ENCODE data around the gene SNX33.
"Not testable (repeated sequence)": the region's sequence is repeated elsewhere in the genome, so short reads cannot be mapped to it uniquely, and the experiment has no call there.

SNX33 gene, protein sequence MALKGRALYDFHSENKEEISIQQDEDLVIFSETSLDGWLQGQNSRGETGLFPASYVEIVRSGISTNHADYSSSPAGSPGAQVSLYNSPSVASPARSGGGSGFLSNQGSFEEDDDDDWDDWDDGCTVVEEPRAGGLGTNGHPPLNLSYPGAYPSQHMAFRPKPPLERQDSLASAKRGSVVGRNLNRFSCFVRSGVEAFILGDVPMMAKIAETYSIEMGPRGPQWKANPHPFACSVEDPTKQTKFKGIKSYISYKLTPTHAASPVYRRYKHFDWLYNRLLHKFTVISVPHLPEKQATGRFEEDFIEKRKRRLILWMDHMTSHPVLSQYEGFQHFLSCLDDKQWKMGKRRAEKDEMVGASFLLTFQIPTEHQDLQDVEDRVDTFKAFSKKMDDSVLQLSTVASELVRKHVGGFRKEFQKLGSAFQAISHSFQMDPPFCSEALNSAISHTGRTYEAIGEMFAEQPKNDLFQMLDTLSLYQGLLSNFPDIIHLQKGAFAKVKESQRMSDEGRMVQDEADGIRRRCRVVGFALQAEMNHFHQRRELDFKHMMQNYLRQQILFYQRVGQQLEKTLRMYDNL

GRCh38 chr15:75647370-75648155 lies at the start of gene SNX33:
SNX33 (plus strand) TSS chr15:75647912; CDS start chr15:75649103, 1,191 bp downstream.
- no peak for DNase-seq

DNA sequence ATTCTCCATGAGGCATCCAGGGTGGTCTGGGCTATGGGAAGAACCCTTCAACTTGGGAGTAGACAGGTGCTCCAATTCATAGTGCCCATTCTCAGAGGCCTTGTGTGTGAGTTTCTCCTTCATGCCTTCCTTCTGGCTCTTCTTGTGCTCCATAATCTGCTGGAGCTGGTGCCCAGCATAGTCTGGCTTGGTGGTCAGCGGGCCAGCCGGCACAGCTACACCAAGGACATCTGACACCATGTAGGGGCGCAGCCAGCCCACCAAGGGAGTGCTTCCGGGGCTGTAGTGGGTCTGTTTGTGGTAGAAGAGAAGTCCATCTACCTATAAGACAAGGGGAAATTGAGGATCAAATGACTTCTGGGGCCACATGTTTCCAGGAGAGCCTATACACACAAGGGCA lies 49.4 kb upstream of the SNX33 start:
- no peak for DNase-seq

DNA sequence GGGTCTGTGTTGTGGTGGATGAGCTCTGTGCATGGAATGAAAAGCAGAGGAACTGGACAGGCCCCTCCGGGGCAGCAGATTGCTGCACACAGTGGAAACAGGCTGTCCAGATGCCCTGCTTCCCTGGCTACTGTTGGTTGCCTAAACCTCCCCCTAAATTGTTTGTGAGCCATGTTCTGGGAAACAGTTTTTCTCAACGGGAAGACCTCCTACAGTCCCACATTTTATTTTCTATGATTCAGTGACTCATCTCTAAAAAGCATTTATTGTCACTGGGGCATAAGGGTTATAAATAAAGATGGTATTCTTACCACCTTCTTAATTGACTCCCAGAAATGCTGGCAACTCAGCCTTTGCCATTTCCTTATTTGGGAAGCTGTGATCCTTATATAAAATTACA lies 48.3 kb upstream of the SNX33 start:
- no peak for DNase-seq

DNA sequence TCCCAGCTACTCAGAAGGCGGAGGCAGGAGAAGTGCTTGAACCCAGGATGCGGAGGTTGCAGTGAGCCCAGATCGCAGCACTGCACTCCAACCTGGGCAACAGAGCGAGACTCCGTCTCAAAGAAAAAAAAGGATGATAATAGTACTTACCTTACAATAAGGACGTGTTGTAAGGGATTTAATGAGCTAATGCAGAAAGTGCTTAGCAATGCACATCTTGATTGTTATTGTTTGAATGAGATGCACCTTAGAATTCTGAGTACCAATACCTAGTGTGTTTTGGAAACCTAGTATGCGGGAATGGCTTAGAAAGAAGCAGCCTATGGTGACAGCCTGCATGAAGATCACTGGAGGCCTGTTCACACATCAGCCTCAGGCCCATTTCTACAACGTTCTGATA lies 41.7 kb upstream of the SNX33 start:
- no peak for DNase-seq

DNA sequence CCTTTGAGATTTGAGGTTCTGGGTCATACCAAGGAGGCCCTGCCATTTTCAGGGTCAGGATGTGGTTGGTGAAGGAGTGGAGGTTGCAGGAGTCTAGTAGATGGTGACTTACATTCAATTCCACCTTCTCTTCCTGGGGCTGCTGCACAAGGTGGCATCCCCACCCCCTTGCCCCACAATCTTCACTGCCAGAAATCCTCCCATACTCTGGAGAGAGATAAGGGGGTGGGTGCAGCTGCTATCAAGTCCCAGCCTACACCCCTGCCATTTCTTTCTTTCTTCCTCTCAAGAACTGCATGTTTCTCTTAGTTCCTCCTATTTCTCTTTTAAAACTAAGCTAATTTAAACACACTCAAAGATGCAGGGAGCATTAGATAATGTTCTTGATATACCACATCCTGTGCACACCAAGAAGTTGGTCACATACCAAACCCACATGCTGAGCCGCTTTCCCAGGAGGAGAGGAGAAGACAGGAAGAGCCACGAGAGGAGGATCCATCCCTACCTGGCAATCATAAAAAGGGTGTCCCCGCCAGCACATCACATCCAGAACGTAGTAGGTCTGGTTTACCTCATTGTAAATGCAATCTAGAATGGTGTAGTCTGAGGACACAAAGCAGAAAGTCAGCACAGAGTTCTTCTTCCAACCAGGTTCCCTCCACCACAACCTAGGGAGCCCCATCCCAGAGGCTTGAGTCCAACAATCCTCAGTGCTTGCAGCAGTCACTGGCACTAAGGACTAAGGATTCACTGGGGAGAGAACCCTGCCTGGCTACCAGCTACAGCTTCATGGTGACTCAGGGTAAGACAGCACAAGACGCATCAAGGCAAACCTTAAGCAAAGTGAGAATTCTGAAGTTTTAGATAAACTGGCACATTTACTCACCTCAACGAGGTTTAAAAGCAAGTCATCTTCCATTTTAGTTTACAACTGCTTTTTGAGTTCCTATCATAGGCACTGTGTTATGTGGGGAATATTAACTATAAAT lies 40.7 kb upstream of the SNX33 start:
- DNase-seq, result no peak

GRCh38 chr15:75616766-75617165 lies 30.9 kb upstream of the SNX33 start:
- no peak for DNase-seq

DNA sequence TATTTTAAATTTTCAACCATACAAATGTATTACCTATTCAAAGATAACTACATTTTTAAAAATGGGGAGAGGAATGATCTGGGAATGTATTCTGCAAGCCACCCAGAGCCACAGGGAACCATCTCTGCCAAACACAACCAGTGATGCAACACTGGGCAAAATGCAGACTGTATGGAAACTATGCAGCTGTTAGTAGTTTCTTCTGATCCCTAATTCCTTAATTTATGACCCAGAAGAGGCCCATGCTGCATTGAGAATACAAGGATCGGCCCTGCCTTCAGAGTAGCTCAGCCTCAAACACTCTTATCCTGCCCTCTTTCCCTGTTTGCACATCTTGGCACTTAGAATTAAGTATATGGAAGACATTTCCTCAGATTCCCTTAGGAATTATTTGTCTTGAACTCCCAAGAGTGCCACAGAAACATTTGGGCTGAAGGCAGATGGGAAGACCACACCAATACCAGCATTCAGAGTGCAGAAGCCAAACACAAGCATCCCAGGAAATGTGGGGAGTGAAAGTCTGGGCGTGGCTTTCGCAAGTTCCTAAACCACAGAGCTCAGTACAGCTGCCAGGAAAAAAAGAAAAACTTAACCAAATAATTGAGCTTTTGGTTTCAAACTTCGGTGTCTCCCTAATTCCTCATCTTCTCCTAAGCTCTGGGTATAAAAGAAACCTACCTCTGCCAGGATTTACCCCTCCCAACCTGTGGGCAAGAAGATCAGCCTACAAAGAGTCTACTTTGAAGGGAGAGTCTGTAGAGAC lies 27.5 kb upstream of the SNX33 start:
- DNase-seq, result no peak

GRCh38 chr15:75620841-75621391 lies 26.8 kb upstream of the SNX33 start:
- no peak for DNase-seq

- no peak for DNase-seq
These were observed 25.2 kb upstream of the SNX33 start for GRCh38 chr15:75622505-75622904.

GRCh38 chr15:75625542-75626347 lies 22.0 kb upstream of the SNX33 start, which contains the start of gene SNUPN:
SNUPN (minus strand) TSS chr15:75625725; CDS start chr15:75621051, 4,674 bp downstream.
- DNase-seq, result peak; percentile 48

- DNase-seq, result no peak
These were observed 15.8 kb upstream of the SNX33 start for GRCh38 chr15:75631935-75632334.

DNA sequence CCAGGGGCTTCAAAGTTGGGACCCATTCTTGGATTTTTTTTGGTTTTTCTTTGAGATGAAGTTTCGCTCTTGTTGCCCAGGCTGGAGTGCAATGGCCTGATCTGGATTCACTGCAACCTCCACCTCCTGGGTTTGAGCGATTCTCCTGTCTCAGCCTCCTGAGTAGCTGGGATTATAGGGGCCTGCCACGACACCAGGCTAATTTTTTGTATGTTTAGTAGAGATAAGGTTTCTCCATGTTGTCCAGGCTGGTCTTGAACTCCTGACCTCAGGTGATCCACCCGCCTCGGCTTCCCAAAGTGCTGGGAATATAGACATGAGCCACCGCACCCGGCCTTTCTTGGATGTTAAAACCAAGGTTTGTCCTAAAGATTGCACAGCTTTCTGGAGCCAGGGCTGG lies 13.8 kb upstream of the SNX33 start:
- not testable (repeated sequence) for DNase-seq

GRCh38 chr15:75636026-75636425 lies 11.7 kb upstream of the SNX33 start:
- DNase-seq, result no peak

DNA sequence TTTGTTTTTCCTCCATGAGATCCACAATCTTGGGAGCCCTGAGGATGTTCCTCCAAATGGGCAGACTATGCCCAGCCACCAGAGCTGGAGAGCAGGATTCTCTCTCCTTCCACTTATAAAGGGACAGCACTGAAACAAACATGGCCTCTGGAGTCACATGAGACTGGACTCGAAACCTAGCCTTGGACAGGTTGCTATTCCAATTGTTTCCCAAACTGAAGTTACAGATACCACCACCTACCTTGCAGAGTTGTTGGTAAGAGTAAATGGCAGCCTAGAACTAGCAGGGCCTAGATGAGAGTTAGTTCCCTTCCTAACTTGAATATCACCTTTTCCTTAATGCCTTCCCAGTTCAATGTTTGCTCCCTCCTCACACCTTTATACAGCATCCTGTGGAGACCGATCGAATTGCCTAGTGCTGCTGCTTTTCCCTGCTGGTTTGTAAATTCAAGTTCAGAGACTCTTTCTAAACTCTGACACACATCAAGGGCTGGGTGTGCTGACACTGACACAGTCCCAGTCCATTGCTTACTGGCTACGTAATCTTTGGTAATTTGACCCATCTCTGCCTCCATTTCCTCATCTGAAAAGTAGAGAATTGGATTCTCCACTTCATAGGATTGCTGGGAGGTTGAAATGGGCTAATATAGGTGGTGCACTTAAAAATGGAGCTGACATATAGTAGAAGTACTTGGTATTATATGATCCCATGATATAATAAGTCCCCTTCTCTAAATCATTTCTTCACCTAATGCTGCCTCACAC lies 10.3 kb upstream of the SNX33 start:
- no peak for DNase-seq

DNA sequence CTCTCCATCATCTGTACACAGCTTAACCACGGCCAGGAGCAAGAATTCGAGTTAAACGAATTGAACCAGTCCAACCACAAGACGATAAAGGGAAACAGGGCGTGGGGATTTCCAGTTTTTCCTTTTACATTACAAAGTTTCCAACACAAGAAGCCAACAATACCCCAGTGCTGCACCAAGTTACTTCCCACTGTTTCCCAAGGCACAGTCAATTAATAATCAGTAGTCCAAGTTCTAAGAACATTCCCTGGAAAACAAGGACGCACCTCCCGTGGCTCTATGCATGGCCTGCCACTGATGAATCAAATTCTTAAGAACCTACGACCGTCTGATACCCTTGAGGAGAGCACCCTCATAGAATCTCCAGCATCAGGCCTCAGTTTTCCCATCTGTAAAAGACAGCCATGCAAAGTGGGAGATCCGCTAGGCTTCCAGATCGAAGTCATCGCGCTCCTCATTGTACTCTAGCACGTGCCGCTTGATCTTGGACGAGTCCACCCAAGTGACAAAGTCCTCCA lies 8.5 kb upstream of the SNX33 start:
- no peak for DNase-seq

- DNase-seq, result peak; percentile 92
These were observed 7.8 kb upstream of the SNX33 start, which contains the start of gene IMP3 for GRCh38 chr15:75639709-75640482. IMP3 (minus strand) TSS chr15:75640224; CDS start chr15:75640168, 56 bp downstream.

DNA sequence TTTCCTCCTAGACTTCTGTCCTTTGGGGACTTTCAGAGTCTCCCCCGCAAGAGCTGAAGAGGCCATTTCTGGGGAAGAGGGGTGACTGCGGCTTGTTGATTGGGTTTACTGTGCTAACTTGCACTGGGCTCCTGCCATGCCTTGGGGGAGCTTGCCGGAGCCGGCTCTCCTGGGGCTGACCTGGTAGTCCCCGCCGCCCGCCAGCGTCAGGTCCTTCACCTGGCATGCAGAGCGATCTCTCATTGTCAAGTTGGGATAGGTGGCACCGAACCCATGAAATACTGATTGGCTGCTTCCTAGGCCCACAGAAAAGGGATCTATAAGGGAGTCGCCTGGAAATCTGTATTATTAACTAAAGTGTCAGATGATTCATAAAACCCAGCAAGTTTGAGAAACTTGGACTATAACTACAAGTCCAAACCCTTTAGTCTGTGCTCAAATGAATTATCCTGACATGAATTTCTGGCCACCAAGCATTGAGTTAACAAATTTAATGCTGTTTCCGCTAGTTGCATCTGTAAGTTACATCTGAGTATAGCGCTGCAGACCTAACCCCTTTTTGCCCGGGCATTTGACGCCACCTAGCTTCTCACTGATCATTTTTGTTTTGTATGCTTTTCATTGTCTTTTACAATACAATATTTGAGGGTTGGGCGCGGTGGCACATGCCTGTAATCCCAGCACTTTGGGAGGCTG lies 7.1 kb upstream of the SNX33 start:
- no peak for DNase-seq

DNA sequence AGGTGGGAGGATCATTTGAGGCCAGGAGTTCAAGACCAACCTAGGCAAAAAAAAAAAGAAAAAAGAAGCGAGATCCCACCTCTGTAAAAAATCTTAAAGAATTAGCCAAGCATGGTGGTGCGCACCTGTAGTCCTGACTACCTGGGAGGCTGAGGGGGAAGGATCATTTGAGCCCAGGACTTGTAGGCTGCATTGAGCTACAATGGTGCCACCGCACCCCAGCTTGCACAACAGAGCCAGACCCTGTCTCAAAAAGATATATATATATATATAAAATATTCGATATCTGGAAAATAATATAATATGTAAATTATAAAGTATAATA lies 6.6 kb upstream of the SNX33 start:
- DNase-seq, result no peak

All from NCI-H510A (cell line).